Measurements from ENCODE around the gene SUSD5. TPM values are rescaled to one million over a fixed set of nuclear protein-coding genes. Genes with fewer than 3 reads are reported as not detected.

Gene SUSD5
- total RNA-seq, 4 donors from 2014 or later, result 0.55 to 2.2 (median 1.1) TPM

DNA sequence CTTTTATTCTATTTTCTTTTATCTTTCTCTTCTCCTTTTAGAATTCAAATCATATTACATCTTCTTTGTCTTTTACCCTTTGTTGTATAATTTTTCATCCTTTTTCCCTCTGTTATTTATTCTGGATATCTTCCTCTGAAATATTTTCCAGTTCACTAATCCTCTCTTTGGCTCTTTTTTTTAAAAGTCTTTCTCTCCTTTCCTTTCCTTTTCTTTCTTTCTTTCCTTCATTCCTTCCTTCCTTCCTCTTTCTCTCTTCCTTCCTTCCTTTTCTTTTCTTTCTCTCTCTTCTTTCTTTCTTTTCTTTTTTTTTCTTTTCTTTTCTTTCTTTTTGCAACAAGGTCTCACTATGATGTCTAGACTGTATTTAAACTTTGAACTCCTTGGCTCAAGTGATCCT, 9.3 kb downstream of the SUSD5 start:
- peaks cover 0 to 6% (median 0%) of the 10 kb centered on the region in 3 donors for H3K9me3 ChIP-seq
- intact Hi-C loops (cut with DNase I; ENCODE audit: low total_unique reads), result no loop called here

DNA sequence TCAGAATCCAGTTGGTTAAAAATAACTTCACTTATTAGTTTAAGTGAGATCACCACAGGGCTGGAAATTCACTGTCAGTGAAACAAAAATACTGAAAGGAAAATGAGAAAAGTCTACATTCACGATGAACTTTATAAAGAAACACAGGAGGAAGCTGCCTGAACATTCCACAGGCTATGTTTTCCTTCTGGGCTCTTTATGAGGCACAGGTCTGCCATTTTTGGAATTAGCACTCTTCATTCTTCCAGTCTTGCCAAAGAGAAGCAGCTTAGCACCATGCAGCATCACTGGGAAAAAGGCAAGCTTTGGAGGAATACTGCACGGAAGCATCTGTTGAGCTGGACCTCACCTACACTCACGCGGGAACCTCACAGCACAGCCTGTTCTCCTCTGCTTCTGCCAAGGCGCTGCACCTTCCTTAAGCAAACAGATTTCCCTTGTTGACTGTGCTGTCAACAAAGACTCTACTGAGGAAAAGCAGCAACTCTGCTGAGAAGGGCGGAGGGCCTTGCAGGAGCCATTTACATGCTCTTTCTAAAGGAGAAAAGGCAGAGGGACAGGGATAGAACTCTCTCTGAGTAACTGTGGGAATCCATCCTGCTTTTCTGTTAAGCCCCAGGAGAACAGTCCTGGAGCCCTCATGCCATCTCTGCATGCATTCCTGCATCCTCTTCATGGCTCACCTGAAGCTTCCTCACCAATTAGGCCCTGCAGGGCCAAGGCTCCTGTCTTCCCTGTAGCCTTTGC, 15.7 kb downstream of the SUSD5 start:
- no peaks in the 10 kb centered on the region for H3K4me1 ChIP-seq
- no peaks in the 10 kb centered on the region for H3K9me3 ChIP-seq
- no peaks in the 10 kb centered on the region for H3K27me3 ChIP-seq
- H3K27ac ChIP-seq, result no peak overlapping the region
- no peaks in the 10 kb centered on the region for H3K36me3 ChIP-seq
- TF ChIP-seq POLR2A (IDR thresholded peaks at IDR 0.05), result no peak
- TF ChIP-seq, protein P1, sequence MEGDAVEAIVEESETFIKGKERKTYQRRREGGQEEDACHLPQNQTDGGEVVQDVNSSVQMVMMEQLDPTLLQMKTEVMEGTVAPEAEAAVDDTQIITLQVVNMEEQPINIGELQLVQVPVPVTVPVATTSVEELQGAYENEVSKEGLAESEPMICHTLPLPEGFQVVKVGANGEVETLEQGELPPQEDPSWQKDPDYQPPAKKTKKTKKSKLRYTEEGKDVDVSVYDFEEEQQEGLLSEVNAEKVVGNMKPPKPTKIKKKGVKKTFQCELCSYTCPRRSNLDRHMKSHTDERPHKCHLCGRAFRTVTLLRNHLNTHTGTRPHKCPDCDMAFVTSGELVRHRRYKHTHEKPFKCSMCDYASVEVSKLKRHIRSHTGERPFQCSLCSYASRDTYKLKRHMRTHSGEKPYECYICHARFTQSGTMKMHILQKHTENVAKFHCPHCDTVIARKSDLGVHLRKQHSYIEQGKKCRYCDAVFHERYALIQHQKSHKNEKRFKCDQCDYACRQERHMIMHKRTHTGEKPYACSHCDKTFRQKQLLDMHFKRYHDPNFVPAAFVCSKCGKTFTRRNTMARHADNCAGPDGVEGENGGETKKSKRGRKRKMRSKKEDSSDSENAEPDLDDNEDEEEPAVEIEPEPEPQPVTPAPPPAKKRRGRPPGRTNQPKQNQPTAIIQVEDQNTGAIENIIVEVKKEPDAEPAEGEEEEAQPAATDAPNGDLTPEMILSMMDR (IDR thresholded peaks at IDR 0.05 in 4 of 5, conservative IDR thresholded peaks at IDR 0.05 in 1 of 5), result no peak
- intact Hi-C loops (cut with DNase I; ENCODE audit: low total_unique reads), result no loop called here
- H3K4me3 ChIP-seq, result no peak overlapping the region
- in situ Hi-C loops (cut with MboI; ENCODE audit: low sequenced_read_pairs in 4 of 4), result no loop called here
- no peak for ATAC-seq
- DNase-seq, result no peak

More for the DNA sequence above, 9.3 kb downstream of the SUSD5 start:
- Histone ChIP-seq H3K4me3 (no peak overlapping the region), H3K27ac (no peak overlapping the region), H3K36me3 (no peaks in the 10 kb centered on the region), H3K27me3 (no peaks in the 10 kb centered on the region), H3K4me1 (no peaks in the 10 kb centered on the region)
- TF ChIP-seq POLR2A (IDR thresholded peaks at IDR 0.05), result no peak
- TF ChIP-seq, protein P1 (IDR thresholded peaks at IDR 0.05 in 4 of 5, conservative IDR thresholded peaks at IDR 0.05 in 1 of 5), result no peak
- ATAC-seq (no peak), DNase-seq (no peak)
- in situ Hi-C loops (cut with MboI; ENCODE audit: low sequenced_read_pairs in 4 of 4), result no loop called here

DNA sequence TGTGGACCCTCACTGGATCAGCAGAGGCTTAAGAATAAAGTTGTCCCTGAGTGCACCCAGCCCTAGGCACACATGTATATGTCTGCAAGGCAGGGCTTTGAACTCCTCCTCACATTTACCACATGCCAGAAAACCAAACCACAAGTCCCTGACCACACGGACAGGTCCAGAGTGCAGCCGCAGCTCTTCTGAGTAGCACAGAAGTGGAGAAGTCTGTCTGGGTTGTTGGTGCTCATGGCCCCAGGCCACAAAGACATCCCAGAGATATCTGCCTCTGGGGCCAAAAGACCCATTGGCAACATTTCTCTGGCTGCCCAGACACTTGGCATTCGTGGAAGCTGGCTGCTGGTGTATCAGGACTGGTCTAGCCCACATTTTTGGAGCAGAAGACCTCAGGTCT, 17.4 kb downstream of the SUSD5 start:
- in situ Hi-C loops (cut with MboI; ENCODE audit: low sequenced_read_pairs in 4 of 4) (no loop called here), intact Hi-C loops (cut with DNase I; ENCODE audit: low total_unique reads) (no loop called here)
- Histone ChIP-seq H3K27ac (no peak overlapping the region), H3K27me3 (no peaks in the 10 kb centered on the region), H3K36me3 (no peaks in the 10 kb centered on the region), H3K9me3 (no peaks in the 10 kb centered on the region), H3K4me3 (no peak overlapping the region), H3K4me1 (no peaks in the 10 kb centered on the region)
- no peak for DNase-seq
- no peak for ATAC-seq
- TF ChIP-seq, protein P1 (IDR thresholded peaks at IDR 0.05 in 4 of 5, conservative IDR thresholded peaks at IDR 0.05 in 1 of 5), result no peak
- no peak for TF ChIP-seq POLR2A (IDR thresholded peaks at IDR 0.05)

DNA sequence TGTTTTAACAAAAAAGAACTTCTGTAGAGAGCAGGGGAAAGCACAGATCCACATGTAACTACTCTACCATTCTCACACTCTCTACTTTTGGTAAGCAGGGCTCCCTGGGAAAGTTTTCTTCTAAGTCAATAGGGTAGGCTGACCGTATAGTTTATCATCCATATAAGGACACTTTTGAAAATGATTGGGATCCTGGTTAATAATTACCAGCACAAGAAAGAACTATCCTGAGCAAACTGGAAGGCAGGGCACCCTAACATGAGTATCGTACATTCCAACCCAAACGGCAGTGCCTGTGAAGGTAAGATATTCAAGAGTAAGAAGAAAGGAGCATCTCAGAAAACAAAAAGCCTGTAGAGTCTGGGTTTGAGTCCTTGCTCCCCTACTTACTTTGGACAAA, 22.1 kb downstream of the SUSD5 start:
- intact Hi-C loops (cut with DNase I; ENCODE audit: low total_unique reads) (no loop called here), in situ Hi-C loops (cut with MboI; ENCODE audit: low sequenced_read_pairs in 4 of 4) (no loop called here)
- H3K4me3 ChIP-seq, result no peak overlapping the region
- no peak for TF ChIP-seq POLR2A (IDR thresholded peaks at IDR 0.05)
- TF ChIP-seq, protein P1 (IDR thresholded peaks at IDR 0.05 in 4 of 5, conservative IDR thresholded peaks at IDR 0.05 in 1 of 5), result no peak
- DNase-seq, result no peak
- no peaks in the 10 kb centered on the region for H3K36me3 ChIP-seq
- H3K27ac ChIP-seq, result no peak overlapping the region
- ATAC-seq, result no peak
- H3K27me3 ChIP-seq, result no peaks in the 10 kb centered on the region
- H3K9me3 ChIP-seq, result no peaks in the 10 kb centered on the region
- H3K4me1 ChIP-seq, result no peaks in the 10 kb centered on the region

DNA sequence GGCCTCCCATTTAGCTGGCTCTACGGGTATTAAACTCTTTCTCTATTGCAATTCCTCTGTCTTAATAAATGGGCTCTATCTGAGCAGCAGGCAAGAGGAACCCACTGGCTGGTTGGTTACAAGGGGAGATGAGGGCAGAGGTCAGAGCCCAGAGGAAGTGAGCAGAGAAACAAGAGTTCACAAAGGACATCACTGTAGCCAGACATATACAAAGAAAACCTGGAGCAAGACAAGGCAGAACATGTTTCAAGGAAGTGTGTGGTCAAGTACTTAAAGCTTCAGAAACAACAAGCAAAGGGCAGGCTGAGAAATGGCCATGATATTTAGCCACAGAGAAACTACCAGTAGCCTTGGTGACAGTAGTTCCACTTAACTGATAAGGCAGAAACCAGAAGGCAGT, 24.3 kb downstream of the SUSD5 start:
- Histone ChIP-seq H3K4me3 (no peak overlapping the region), H3K9me3 (no peaks in the 10 kb centered on the region), H3K27ac (no peak overlapping the region), H3K36me3 (no peaks in the 10 kb centered on the region), H3K27me3 (no peaks in the 10 kb centered on the region), H3K4me1 (no peaks in the 10 kb centered on the region)
- in situ Hi-C loops (cut with MboI; ENCODE audit: low sequenced_read_pairs in 4 of 4), result no loop called here
- intact Hi-C loops (cut with DNase I; ENCODE audit: low total_unique reads), result no loop called here
- ATAC-seq (no peak), DNase-seq (no peak)
- TF ChIP-seq POLR2A (IDR thresholded peaks at IDR 0.05), result no peak
- TF ChIP-seq, protein P1 (IDR thresholded peaks at IDR 0.05 in 4 of 5, conservative IDR thresholded peaks at IDR 0.05 in 1 of 5), result no peak
